ENCODE data around the gene KLHL36. TPM values are rescaled to one million over a fixed set of nuclear protein-coding genes. Genes with fewer than 3 reads are reported as not detected.
A peak's percentile ranks its signal among the peaks of the same experiment; 100 is the strongest.

Gene KLHL36
- total and polyA plus RNA-seq, 9 of the 15 experiments (the other 6 are each of a cell fraction or from before 2014, with no cell fraction given) = 2.1 to 51.2 (median 18.5) TPM

- TF ChIP-seq ARID1B (IDR thresholded peaks at IDR 0.05) = no peak
- peak; percentile 48; the same call in 1 of the 2 replicates for TF ChIP-seq ZFX (CRISPR knock-in tag; IDR thresholded peaks at IDR 0.05)
- no peak for TF ChIP-seq ETV5 (CRISPR knock-in tag; IDR thresholded peaks at IDR 0.05; ENCODE audit: low read depth)
- peak; percentile 38 to 44; a peak in 3 of 4 replicates for TF ChIP-seq NRF1 (conservative IDR thresholded peaks at IDR 0.05 in 1 of 2, IDR thresholded peaks at IDR 0.05 in 1 of 2)
- no peak for TF ChIP-seq SFPQ (IDR thresholded peaks at IDR 0.05; ENCODE audit: low read depth, low read length)
- TF ChIP-seq SMARCE1 (IDR thresholded peaks at IDR 0.05) = 0 out of 2 replicates have a peak, but pooled peaks have one; percentile 28
- TF ChIP-seq ZFP91 (CRISPR knock-in tag; IDR thresholded peaks at IDR 0.05) = 0 out of 2 replicates have a peak, but pooled peaks have one; percentile 31
- peak; percentile 14; the same call in 1 of the 2 replicates for TF ChIP-seq EGR1 (conservative IDR thresholded peaks at IDR 0.05)
- TF ChIP-seq MED1 (CRISPR knock-in tag; IDR thresholded peaks at IDR 0.05; ENCODE audit: borderline replicate concordance) = 0 out of 2 replicates have a peak, but pooled peaks have one; percentile 52
- no peak for TF ChIP-seq ZNF347 (CRISPR knock-in tag; IDR thresholded peaks at IDR 0.05; ENCODE audit: low read depth)
- no peak for TF ChIP-seq ETV6 (IDR thresholded peaks at IDR 0.05; ENCODE audit: borderline replicate concordance in 1 of 2, low read depth in 2 of 2, low read length in 1 of 2)
- no peak for TF ChIP-seq ETV6 (CRISPR knock-in tag; IDR thresholded peaks at IDR 0.05; ENCODE audit: borderline replicate concordance)
- TF ChIP-seq ATF7 (IDR thresholded peaks at IDR 0.05) = no peak
- peak; percentile 12 to 63; a peak in 1 of 4 replicates for TF ChIP-seq SIN3A (IDR thresholded peaks at IDR 0.05; ENCODE audit: borderline replicate concordance in 2 of 2, control insufficient read depth in 1 of 2, low read depth in 2 of 2, low read length in 2 of 2)
- TF ChIP-seq TARDBP (IDR thresholded peaks at IDR 0.05) = 0 out of 2 replicates have a peak, but pooled peaks have one; percentile 51
- TF ChIP-seq CXXC5 (CRISPR knock-in tag; IDR thresholded peaks at IDR 0.05) = peak; percentile 67; the same call in 1 of the 2 replicates
- no peak for TF ChIP-seq ZSCAN32 (CRISPR knock-in tag; IDR thresholded peaks at IDR 0.05)
Observed at GRCh38 chr16:84648595-84649510, 542 bp downstream of the KLHL36 start (continued).
